ENCODE measurements around the gene PREX1.
A peak's percentile ranks its signal among the peaks of the same experiment; 100 is the strongest.

PREX1 gene

DNA sequence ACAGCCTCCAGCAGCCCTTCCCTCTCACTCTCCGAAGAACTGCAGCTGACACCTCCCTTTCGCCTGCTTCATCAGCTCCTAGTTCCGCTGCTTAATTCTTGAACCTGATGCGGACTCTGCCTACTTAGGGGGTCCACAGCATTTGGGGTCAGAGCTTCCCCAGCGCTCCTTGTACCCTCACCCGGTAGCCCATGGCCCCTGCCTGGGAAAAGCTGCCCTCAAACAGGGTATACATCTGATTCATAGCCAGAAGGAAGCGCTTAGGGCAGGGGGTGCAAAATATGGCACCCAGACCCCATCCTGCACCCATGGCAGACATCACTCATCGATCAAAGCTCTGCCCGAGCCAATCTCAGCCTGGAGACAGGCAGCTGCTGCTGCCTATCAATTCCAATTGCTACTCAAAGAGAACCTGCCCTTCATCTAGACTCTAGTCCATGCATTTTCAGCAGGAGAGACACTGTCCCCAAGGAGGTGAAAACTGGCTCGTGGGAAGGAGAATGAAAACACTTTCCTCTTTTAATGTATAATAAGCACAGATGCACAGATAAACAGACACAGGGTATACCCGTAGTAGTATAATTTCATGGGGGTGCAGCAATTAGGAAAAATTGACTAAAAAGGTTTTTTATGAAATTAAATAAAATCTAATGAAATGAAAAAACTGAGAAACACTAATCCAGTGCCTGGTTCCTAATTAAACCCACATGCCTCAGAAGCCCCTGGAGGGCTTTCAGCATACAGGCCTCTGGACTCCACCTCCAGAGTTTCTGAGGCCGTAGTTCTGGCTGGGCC, 194.8 kb downstream of the PREX1 start:
- no peak for DNase-seq (ENCODE audit: low spot score)

DNA sequence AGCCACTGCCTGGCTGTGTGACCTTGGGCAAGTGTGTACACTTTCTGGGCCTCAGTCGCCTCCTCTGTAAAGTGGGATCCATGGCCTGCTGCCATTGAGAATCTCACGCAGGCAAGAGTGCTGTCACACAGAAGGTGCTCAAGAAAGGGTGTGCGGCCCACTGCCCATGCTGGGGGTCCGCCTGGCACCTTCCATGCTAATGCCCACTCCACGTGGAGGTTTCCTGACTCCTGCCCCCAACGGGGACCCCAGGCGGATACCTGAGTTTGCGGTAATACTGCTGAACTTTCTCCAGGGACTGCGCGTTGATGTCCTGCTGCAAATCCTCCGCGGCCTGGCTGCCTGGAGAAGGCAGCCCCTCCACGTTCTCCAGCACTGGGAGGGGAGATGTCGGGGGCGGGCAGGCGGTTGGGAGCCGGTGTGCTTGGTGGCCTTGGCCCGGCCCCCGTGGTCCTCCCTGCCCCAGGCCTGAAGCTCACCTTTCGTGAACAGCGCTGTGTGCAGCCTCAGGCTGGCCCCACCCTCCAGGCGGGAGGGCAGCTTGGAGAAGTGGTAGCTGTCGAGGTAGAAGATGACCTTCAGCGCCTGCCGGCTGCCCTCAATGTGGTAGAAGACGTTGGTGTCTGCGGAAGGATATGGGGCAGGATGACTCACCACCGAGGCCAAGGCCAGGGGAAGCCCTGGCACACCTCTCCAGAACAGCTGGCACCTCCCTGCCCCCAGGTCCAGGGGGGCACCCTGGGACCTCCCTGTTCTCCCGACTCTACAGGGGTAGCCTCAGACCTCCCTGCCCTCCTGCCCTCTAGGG, 195.6 kb downstream of the PREX1 start:
- no peak for DNase-seq (ENCODE audit: low spot score)

DNA sequence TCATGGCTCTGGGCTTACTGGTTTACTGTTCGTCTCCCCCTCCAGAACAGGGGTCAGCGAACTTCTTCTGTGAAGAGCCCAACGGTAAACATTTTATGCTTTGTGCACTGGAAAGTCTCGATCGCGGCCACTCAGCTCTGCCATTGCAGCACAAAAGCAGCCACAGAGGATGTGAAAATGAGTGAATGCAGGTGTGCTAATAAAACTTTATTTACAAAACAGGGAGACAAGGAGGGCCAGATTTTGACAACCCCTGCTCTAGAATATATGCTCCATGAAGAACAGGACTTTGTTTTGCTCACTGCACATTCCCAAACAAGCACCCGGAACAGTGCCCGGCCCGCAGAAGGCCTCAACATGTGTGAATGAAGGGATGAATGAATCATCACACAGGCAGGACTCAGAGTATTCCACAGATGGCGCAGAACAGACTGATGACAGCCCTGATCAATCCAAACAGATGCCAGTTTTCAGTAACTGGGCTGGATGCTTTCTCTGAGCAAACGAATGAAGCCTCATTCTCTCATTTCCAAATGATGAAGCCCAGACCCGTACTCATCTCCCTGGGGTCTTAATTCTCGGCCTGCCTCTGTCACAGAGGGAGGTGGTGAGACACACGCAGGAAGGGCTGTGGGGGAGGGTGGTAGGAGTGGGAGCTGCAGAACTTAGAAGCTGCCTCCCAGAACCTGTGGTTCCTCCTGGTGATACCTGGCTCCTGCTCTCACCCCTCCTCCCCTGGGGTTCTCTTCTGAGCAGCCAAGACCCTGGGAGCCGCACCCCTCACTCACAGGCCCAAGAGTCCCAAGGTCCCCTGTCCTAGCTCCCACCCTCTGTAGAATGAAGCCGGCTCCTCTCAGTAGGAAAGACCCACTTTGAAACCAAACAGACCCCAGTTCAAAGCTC, 196.4 kb downstream of the PREX1 start:
- peak; percentile 39 for DNase-seq (ENCODE audit: low spot score)

DNA sequence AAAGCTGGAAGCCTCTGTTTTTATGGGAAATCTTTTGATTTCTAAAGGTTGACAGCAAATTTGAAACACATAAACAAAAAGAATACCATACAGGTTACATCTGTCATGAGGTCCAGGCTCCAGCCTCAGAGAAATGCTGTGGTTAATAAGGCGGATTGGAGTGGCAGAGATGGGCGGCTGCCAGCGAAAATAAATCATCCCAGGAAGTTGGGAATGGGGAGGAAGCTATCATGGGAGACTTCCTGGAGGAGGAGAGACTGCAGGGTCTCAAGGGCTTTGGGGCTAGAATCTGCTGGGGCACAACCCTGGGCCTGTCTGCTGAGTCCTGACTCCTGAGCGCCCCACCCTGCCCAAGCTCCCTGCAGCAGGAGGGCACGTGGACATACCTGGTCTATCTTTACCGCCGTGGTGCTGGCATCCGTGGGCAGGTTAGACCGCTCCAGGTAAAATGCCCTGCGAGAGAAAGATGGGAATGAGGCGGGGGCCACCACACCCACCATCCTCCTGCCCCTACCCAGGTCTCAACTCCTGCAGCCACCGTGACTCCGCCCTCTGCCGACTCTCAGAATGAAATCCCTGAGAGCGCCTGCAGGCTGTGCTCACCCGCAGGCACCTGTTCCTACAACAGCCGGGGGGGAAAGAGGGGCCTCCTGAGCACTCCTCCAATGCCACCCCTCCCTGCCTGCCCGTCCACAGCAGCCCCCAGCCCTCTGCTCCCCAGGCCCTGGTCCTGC, 197.3 kb downstream of the PREX1 start:
- no peak for DNase-seq (ENCODE audit: low spot score)

DNA sequence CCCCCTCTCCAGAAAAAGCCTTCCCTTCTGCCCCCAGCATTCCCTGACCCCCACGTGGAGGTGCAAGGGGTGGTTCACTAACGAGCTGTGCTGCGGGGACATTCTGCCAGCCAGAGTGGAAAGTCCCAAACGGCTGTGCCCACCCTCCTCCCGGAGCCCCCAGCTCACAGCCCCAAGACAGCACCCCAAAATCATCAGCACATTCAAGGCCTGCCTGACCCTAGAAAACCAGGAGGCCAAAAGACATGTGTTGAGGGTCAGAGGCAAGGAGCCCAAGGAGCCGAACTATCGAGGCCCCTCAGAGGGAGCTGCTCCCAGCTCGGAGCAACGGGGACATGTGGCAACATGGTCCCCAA, 197.9 kb downstream of the PREX1 start:
- DNase-seq (ENCODE audit: low spot score), result no peak

DNA sequence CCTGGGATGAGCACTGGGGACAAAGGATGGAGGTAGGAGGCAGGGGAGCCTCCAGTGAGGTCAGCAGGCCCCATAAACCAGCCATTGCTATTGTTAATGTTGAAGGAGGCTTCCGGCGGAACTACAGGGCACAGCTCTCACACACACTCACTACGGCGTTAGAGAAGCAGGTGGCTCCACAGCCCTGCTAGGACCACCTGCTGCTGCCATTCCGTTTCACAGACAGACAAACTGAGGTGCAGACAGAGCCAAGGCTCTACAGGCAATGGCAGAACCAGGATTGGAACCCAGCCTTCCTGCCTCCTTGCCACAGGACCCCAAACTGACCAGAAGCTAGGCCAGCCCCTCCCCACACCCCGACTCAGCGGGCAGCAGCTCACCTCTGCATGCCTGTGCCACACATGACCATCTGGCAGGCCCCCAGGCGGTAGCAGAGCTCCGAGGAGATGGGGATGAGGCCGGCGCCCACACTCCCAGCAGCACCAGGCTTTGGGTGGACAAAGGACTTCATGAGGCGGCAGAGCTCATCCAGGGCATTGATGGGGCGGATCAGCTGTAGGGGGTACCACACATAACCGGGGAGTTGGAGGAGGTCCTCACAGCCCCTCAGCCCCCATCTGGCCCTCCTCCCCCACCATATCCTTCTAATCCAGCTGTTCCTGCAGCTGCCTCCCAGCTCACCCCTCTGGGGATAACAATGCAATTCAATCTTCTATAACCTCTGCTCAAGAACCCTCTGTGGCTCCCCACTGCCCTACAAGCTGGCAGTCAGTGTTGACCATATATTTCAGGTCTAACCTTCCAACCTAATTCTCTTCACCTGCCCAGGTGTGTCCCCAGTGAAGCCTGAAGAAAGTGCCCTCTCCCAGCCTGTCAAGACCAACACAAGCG, 198.5 kb downstream of the PREX1 start:
- no peak for DNase-seq (ENCODE audit: low spot score)

DNA sequence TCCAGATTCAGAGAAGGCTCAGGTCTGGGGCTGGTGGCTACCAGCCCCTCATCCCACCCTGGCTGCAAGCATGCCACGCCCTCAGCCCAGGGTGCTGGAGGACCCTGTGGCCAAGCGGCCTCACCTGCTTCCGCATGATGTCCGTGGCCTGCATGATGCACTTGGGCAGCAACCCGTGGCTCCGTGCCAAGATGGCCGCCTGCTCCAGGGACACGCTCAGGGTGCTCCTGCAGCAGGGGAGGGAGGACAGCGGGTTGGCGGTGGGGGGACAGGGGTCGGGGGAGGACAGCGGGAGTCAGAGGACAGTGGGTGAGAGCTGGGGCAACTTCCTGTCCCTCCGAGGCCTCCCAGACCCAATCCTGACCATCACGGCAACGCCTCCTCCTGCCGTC, 200.1 kb downstream of the PREX1 start:
- no peak for DNase-seq (ENCODE audit: low spot score)

DNA sequence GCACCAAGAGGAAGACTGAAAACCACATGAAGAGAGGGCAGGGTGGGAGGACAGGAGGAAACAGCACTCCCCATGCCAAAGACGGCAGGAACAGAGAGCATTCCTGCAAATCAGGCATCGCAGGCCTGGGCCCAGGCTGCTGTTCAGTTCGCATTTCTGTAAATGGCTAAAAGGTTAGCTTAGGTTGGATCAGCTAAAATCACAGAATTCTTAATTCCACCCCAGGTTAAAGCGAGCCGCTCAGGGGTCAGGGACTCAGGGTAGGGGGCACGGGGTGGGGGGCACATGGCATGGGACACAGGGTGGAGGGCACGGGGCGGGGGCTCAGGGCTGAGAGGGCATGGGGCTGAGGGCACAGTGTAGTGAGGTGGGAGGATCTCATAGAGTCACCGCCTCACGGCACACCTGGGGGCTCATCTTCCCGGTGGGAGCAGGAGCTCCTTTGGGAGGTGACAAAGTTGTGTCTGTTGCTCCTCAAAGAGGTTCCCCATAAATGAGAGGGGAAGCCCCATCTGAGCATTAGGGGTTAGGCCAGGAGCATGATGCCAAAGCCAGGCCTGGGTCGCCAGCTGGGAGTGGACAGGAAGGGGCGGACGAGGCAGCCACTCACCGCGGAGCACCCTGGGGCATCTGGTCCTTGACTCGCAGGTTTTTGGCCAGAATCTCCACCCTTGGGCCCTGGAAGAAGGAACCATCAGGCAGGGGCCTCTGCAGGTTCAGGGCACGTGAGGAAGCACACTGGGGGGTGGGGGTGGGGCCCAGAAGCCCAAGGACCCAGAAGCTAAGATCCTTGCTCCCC, 200.7 kb downstream of the PREX1 start:
- DNase-seq (ENCODE audit: low spot score), result no peak

DNA sequence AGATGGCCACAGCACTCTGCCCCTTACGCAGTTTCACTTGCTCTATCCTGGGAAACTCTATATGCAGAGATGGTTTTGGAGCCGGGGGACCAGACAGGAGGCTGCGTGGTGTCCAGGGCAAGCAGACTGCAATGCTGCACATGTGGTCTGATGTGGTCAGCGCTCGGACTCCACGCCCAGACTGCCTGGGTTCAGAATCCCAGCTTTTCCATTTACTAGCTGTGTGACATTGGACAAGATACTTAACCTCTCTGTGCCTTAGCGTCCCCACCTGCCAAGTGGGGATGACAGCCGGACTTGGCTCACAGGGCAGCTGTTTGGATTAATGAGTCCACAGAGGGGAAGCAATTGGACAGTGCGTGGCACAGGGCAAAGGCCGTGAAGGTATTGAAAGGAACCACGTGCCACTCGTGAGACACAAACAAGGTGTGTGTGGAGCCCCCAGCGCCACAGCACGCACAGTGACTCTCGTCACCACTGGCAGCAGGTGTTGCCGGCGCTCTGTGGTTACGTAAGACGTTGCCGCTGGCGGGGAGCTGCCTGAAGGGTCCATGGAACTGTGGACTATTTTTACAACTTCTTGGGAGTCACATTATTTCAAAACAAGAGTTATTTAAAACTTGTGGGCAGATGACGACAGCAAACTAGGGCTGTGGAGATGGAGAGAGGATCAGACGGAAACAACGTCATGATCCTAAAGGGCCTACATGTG, 201.4 kb downstream of the PREX1 start:
- no peak for DNase-seq (ENCODE audit: low spot score)

DNA sequence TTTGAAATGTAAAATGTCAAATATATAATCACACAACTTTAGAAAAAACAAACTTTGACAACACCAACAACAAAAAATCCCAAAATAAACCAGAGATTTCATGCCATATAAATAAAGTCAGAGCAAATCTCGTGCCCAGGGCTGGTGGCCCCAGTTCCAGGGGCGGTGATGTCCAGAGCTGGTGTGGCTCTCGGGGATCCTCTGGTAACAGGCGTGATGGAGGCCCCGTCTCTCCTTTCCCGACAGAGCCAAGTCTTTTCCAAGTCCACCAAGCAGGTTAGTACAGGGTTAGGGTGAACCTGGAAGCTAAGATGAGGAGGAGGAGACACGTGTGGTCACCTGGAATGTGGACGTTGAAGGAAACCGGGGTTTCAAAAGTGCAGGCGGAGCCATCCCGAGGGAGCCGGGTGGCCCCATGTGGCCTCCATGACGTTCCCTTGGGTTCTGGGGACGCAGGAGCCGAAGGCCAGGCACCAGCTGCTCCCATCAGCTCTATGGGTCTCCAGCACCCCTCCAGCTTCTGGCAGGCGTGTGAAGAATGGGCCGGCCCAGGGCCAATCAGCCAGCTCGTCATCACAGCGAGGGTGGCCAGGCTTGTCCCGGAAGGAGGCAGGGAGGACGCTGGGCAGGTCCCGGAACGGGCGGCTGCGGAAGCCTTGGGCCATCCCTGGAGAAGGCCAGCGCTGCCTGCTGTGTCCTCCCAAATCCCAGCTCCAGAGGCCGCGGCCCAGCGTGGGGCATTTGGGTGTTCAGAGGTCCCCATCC, 202.5 kb downstream of the PREX1 start:
- DNase-seq (ENCODE audit: low spot score), result no peak

DNA sequence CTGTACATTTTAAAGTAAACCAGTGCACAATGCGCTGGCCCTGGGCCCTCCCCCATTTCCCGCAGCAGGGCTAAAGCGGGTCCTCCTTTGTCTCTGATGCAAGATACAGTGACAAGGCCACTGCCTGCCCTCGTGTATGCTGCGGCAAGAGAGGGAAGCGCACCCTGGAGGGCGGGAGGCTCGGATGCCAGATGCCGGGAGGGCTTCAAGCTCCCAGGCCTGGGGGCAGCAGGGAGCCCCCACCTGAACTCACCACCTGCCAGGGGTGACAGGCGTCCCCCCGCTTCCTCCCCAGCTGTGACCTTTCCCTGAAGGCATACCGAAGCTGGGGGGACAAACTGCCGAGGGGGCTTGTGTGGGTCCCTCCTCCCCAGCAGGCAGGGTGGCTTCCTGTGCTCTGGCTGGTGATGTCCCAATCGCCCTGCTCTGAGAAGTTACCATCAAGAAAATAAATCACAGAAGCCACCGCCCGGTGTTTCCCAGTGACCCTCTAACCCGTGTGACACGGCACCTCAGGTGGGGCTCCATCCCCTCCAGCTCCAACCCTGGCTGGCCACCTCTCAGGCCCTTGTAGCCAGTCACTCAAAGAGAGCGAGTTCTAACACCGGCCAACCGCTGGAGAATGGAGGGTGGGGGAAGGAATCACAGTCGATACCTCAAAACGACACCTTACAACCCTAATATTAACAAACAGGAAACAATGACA, 203.3 kb downstream of the PREX1 start:
- DNase-seq (ENCODE audit: low spot score), result no peak

DNA sequence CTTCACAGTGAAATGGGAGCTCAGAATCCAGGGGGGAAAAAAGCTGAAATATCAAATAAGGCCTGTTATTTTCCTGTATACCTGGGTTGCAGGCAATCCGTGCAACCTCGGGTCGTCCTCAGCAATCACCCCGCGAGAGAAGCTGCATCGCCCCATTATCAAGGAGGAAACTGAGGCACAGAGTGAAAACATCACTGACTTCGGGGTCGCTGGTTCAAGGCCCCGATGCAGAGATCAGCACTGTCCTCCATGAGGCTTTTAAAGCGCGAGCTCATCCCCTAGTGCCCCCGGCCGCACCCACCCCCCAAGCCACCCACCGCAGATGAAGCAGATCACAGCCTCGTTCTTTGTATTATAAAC, 203.9 kb downstream of the PREX1 start:
- no peak for DNase-seq (ENCODE audit: low spot score)

DNA sequence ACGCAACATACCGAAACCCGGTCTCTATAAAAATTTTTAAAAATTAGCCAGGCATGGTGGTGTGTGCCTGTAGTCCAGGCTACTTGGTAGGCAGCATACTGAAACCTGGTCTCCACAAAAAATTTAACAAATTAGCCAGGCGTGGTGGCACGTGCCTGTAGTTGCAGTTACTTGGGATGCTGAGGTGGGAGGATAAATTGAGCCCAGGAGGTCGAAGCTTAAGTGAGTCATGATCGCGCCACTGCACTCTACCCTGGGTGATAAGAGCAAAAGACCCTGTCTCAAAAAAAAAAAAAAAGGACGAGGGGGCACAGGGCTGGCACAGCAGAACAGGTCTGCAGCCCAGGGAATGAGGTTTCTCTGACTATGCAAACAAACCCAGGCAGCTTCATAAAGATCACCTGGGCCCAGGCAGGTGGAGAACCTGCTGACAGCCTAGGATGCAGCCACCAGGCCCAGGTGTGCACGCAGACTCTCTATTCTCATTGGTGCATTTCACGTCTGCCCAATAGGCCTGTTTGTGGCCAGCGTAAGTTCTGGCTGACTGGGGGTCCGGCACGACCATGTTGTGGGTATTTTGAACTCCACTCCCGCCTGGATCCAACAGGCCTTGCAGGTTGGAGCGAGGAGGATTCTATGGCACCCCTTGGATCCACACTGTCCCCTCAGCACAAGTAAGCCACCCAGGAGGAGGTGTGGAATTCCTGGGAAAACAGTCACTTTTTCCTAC, 204.5 kb downstream of the PREX1 start:
- no peak for DNase-seq (ENCODE audit: low spot score)

DNA sequence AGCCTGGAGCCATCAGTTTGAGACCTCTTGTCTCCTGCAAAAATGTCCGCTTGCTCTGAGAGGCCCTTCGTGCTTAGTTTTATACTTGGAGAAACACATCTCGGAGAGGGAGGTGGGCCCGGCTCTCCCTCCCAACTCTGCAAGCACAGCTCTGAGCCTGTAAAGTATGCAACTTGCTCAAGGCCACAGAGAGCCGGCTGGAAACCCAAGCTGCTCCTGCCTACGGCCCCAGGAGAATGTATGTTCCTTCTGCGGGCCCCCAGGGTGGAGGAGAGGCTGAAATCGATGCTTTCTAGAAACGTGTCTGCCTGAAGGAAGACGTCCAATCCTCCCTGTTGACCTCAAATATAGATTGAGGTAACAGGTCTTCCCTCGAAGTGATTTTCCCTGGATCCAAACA, 205.4 kb downstream of the PREX1 start:
- no peak for DNase-seq (ENCODE audit: low spot score)

DNA sequence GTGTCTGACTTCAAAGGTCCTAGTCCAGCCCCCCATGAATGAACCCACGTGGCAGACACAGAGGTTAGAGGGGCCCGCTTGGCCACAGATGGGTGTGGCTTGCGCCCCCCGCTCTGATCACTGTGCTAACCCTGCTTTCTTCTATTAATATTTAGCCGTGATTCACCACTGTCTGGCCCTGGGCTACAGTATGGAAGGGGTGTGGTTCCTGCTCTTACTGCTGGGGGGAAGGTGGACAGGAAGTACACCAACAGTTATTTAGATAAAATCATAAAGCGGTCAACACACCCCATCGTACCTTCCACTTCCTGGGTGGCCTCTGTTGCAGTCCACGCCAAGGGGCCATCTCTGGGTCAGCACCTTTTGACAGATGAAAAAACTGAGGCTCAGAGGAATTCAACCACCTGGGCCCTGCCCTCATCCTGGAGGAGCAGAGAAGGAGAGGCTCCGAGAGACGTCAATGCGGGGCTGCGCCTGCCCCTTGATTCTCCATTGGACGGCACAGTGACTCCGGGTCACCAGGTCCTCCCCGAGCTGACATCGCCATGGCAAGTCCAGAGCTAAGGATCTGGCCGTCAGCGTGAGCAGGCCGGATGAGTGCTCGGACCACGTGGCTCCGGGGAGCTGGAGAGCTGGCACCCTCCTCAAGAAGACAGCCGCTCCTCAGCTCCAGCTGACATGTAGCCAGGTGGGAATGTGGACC, 206.3 kb downstream of the PREX1 start:
- DNase-seq (ENCODE audit: low spot score), result peak; percentile 48

DNA sequence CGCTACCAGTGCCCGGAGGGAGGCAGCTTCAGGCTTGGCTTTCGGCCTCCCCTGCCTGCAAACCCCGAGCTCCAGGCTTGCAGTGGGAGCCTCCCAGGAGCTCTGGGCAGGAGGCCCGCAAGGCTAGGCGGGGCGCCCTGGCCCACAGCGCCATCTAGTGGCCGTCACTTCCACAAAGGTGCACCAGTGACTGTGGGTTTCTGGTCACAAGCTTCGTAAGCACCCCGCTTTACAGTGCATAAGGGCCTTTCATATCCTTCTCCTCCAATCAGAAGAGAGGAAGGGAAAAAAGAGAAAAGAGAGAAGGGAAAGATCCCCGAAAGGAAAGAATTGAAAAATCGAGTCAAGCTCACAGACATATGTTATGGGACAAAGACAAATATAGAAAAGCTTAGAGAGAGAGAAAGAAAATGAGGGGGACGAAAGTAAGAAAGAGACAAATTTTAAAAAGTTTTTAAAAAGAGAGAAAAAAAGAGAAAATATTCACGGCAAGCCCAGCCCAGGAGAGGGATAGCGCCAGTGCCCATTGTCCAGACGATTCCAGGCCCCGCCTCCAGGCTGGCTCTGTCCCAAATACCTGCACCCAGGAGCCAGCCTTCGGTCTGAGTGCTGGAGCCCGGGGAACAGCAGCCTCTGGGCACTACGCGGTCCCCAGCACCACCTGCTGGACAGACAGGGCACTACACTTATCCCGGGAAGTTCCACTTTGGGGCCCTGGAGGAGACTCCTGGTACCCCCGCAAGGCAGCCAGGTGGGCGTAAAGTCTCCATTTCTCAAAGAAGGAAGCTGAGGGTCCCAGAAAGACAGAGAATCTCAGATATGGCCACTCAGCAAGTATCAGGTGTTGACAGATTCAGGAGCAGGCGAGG, 207.1 kb downstream of the PREX1 start:
- peak; percentile 92 for DNase-seq (ENCODE audit: low spot score)

All from AG20443 (cell line).